ENCODE measurements around the gene PRELID1.

Gene PRELID1

DNA sequence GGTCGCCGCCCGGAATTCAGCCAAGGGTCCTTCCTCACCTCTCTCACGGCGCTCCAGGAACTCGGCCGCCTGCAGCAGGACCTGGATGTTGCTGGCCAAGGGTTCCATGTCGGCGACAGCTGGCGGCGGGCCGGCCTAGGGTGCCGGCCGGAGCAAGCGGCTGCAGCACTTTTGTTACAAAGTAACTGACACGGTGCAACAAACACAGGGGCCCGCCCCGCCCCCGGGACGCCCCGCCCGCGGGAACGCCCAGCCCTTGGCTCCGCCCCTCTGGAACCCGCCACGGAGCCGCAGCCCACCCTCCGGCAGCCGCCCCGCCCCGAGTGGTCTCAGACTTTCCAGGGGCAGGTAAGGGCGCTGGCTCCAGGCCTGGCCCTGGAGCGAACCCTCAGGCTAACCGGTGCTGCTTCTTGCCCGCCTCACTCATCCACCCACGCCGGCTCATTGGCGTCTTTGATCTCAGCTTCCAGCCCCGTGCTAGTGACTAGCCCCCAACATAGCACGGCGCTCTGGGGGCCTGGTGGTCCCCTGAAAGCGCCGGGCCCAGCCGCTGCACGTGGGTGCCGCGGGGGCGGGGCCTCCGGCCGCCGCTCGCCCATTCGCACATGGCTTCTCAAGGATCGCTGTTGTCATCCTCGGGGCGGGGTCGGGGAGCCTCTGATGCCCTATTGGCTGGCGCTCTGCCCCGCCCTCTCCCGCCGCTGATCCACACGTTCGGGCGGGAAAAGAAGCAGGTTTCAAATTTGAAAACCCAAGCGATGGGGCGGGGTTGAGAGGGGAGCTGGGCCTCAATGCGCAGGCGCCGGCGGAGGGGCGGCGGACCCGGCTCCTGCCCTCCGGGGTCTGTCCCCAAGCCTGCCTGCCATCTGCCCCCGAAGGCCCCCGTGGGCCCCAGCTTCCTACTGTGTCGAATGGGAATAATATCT is 8.4 kb downstream of the PRELID1 start, which contains the start of gene MXD3:
Gene MXD3 (minus strand): TSS at position 176 of the 926 bp plus-strand sequence. CDS start 68 bp downstream, at position 108.
- peak; percentile 98 for DNase-seq
- H3K27ac ChIP-seq, result no peak within 1 kb of the TSS
- H3K4me3 ChIP-seq, result peak within 1 kb of the TSS; percentile 53 to 74
- H3K27me3 ChIP-seq, result no peaks in the 10 kb centered on the region
- no peaks in the 10 kb centered on the region for H3K9me3 ChIP-seq
- TF ChIP-seq, protein P1, sequence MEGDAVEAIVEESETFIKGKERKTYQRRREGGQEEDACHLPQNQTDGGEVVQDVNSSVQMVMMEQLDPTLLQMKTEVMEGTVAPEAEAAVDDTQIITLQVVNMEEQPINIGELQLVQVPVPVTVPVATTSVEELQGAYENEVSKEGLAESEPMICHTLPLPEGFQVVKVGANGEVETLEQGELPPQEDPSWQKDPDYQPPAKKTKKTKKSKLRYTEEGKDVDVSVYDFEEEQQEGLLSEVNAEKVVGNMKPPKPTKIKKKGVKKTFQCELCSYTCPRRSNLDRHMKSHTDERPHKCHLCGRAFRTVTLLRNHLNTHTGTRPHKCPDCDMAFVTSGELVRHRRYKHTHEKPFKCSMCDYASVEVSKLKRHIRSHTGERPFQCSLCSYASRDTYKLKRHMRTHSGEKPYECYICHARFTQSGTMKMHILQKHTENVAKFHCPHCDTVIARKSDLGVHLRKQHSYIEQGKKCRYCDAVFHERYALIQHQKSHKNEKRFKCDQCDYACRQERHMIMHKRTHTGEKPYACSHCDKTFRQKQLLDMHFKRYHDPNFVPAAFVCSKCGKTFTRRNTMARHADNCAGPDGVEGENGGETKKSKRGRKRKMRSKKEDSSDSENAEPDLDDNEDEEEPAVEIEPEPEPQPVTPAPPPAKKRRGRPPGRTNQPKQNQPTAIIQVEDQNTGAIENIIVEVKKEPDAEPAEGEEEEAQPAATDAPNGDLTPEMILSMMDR (IDR thresholded peaks at IDR 0.05), result no peak
- peaks cover 0 to 12% (median 9%) of the 10 kb centered on the region in 3 donors for H3K36me3 ChIP-seq
- intact Hi-C loops (cut with DNase I; ENCODE audit: low total_unique reads), result no loop called here
- peaks cover 0 to 23% (median 20%) of the 10 kb centered on the region in 4 donors for H3K4me1 ChIP-seq

DNA sequence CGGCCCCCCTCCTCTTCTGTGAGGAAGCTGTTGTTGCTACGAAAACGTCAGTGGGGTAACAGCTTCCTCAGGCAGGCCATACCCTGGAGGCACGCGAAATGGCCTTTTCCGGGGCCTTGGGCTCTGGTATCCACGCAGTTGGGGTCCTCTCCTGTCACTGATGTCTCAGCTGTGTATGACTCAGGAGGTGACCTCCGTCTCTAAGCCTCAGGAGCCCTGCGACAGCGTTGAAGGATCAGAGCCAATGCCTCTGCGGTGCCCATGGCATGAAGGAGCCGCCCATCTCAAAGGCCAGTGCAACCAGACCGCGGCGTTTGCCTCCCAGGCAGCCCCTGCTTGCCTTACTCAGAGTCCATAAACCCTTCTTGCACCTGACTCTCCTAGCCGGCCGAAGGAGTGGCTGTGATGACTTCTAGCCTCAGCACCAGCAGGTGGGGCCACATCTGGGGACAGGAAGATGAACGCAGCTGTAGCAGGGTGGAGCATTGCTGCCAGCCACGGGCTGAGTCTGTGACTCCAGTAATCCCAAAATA is 9.1 kb downstream of the PRELID1 start:
- intact Hi-C loops (cut with DNase I; ENCODE audit: low total_unique reads), result no loop called here
- H3K36me3 ChIP-seq, result peaks cover 0 to 7% (median 5%) of the 10 kb centered on the region in 3 donors
- DNase-seq, result peak in 1 of 2 donors; percentile 62
- TF ChIP-seq, protein P1 (IDR thresholded peaks at IDR 0.05), result no peak
- H3K9me3 ChIP-seq, result no peaks in the 10 kb centered on the region
- peak overlapping the region in 1 of 2 donors; percentile 74 for H3K4me3 ChIP-seq
- peaks cover 0 to 23% (median 20%) of the 10 kb centered on the region in 4 donors for H3K4me1 ChIP-seq
- H3K27ac ChIP-seq, result no peak overlapping the region
- no peaks in the 10 kb centered on the region for H3K27me3 ChIP-seq

DNA sequence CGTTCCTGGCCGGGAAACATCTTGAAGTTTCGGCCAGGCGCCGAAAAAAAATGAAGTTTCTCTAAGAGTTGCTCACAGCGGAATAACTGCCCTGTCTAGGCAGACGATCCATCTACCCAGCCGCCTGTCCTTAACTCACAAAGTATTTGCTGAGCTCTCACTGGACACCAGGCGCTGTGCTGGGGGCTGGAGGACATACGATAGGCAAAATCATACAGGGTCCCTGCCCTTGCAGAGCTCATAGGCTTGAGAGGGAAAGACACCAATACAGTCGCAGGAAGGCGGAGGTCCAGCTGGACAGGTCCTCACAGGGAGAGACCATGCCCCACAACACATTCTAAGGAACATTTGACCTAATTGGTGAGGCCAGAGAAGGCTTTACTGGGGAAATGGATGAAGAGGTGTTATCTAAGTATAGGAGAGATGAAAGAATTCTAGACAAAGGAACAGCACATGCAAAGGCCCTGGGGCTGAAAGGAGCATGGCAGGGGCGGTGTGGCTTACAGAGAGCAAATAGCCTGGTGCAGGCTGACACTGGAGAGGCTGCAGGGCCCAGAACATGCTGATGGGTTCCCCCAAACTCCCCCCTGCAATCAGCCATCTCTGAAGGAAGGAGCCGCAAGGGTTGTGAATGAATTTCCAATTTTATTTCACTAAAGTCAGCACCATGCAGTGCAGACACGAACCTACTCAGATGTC is 10.1 kb downstream of the PRELID1 start:
- Histone ChIP-seq H3K9me3 (no peaks in the 10 kb centered on the region), H3K4me1 (peaks cover 0 to 23% (median 20%) of the 10 kb centered on the region in 4 donors), H3K27me3 (no peaks in the 10 kb centered on the region), H3K4me3 (no peak overlapping the region), H3K36me3 (peaks cover 0 to 7% (median 0%) of the 10 kb centered on the region in 3 donors), H3K27ac (no peak overlapping the region)
- TF ChIP-seq, protein P1 (IDR thresholded peaks at IDR 0.05), result no peak
- DNase-seq, result no peak
- intact Hi-C loops (cut with DNase I; ENCODE audit: low total_unique reads), result no loop called here

DNA sequence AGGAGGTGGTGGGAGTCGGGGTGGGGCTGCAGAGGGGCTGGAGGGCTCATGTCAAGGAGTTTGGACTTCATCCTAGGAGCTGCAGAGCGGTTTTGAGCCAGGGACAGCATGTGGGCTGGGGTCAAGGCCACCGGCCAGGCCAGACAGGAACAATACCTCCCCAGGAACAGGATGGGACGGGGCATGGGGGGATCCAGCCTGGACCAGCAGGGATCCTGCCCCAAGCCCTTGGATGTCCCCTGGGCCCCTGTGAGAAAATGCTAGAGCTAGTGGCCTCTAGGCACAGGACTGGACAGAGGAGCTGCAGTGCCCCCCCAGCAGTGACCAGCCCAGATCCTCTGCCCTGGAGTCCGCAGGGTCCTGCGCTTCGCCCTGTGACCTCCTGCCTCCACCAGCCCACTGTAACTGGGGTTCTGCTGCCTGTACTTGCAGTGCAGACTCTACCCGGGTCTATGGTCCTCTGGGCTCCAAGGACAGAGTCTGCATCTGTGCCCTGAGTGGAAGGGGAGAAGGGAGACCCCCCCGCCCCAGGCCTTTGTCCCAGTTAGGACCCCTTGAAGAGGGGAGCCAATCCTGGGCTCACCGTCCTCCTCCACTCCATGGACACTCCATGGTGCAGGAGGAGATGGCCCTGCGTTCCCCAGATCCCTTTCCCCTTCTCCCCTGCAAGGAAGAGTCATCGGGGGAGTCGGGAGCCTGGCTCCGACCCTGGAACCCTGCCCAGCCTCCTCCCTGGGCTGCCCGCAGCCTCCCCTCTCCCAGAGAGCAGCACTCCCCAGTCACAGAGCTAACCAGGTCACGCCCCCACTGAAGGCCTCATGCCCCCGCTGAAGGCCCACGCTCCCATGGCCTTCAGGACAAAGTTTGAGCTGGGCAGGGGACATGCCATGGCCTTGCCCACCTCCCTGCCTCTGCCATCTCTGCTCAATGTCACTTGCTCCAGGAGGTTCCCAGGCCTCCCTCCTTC is 11.1 kb downstream of the PRELID1 start:
- no peak overlapping the region for H3K27ac ChIP-seq
- H3K27me3 ChIP-seq, result no peaks in the 10 kb centered on the region
- no peak for DNase-seq
- no peak overlapping the region for H3K4me3 ChIP-seq
- TF ChIP-seq, protein P1 (IDR thresholded peaks at IDR 0.05), result no peak
- intact Hi-C loops (cut with DNase I; ENCODE audit: low total_unique reads), result no loop called here
- H3K9me3 ChIP-seq, result no peaks in the 10 kb centered on the region
- peaks cover 0 to 23% (median 20%) of the 10 kb centered on the region in 4 donors for H3K4me1 ChIP-seq
- H3K36me3 ChIP-seq, result peaks cover 0 to 7% (median 0%) of the 10 kb centered on the region in 3 donors

All from tibial artery (tissue), 4 donors.